OCI-LY1 (cell line): ENCODE measurements around the gene RAD51B.

Experiments
- H2AFZ ChIP-seq: fragments of 200-600 bp; sonication (generic), shearing (Covaris generic); 2 replicates; pipeline ENCODE4 v1.6.0; 2014; ENCODE audit warnings: antibody characterized with exemption, mild to moderate bottlenecking, low read length
- H3F3A ChIP-seq: fragments of 200-600 bp; sonication (generic), shearing (Covaris generic); 2 replicates; pipeline ENCODE4 v1.6.0; 2014; ENCODE audit warnings: mild to moderate bottlenecking, antibody characterized with exemption, low read length, moderate library complexity; ENCODE audit not compliant: insufficient read depth
- H3K27ac ChIP-seq: fragments of 200-600 bp; sonication (generic); 2 replicates; pipeline ENCODE4 v1.5.1; 2014; ENCODE audit warnings: low read length, mixed run types, mild to moderate bottlenecking, low read depth; ENCODE audit not compliant: poor library complexity, severe bottlenecking
- H3K27me3 ChIP-seq: fragments of 200-600 bp; sonication (generic); 2 replicates; pipeline ENCODE4 v1.6.0; 2014; ENCODE audit warnings: antibody characterized with exemption, mild to moderate bottlenecking, low read length, moderate library complexity; ENCODE audit not compliant: insufficient read depth
- H3K36me3 ChIP-seq: fragments of 200-600 bp; sonication (generic); 2 replicates; pipeline ENCODE4 v1.6.1; 2014; ENCODE audit warnings: mild to moderate bottlenecking, antibody characterized with exemption, low read length, moderate library complexity, mixed read lengths; ENCODE audit not compliant: insufficient read depth
- H3K4me1 ChIP-seq: fragments of 200-600 bp; sonication (generic); 2 replicates; pipeline ENCODE4 v1.5.1; 2014; ENCODE audit warnings: mild to moderate bottlenecking, low read length, moderate library complexity; ENCODE audit not compliant: insufficient read depth, severe bottlenecking
- H3K4me2 ChIP-seq: fragments of 200-600 bp; sonication (generic), shearing (Covaris generic); 2 replicates; pipeline ENCODE4 v1.6.1; 2014; ENCODE audit warnings: low read length
- H3K4me3 ChIP-seq: fragments of 200-600 bp; sonication (generic); 2 replicates; pipeline ENCODE4 v1.5.1; 2014; ENCODE audit warnings: low read length, low read depth, mild to moderate bottlenecking, mixed read lengths; ENCODE audit not compliant: poor library complexity, severe bottlenecking
- H3K79me2 ChIP-seq: fragments of 200-600 bp; shearing (Covaris generic); 2 replicates; pipeline ENCODE4 v1.6.1; 2016; ENCODE audit warnings: mixed run types, low read length, mixed read lengths; ENCODE audit not compliant: insufficient read depth
- H3K9ac ChIP-seq: fragments of 200-600 bp; sonication (generic), shearing (Covaris generic); 2 replicates; pipeline ENCODE4 v1.6.1; 2014; ENCODE audit warnings: mild to moderate bottlenecking, low read length, mixed read lengths
- H3K9me2 ChIP-seq: fragments of 200-600 bp; sonication (generic), shearing (Covaris generic); 2 replicates; pipeline ENCODE4 v1.6.1; 2014; ENCODE audit warnings: low read depth, mild to moderate bottlenecking, low read length, mixed read lengths
- H3K9me3 ChIP-seq: fragments of 200-600 bp; shearing (Covaris generic); 2 replicates; pipeline ENCODE4 v1.6.1; 2014; ENCODE audit warnings: low read length, mixed read lengths
- H4K20me1 ChIP-seq: fragments of 200-600 bp; sonication (generic), shearing (Covaris generic); 2 replicates; pipeline ENCODE4 v1.6.0; 2016; ENCODE audit warnings: mild to moderate bottlenecking, low read length; ENCODE audit not compliant: insufficient read depth
- CTCF ChIP-seq: fragments of 200-600 bp; sonication (generic), shearing (Covaris generic); IDR thresholded peaks from 2 replicates; pipeline ENCODE4 v1.5.1; 2017; ENCODE audit warnings: mild to moderate bottlenecking, antibody characterized with exemption, low read length, moderate library complexity, mixed read lengths
- EZH2 ChIP-seq: fragments of 200-600 bp; sonication (generic), shearing (Covaris generic); IDR thresholded peaks from 2 replicates; pipeline ENCODE4 v1.8.0; 2017; ENCODE audit warnings: borderline replicate concordance, mixed run types, mild to moderate bottlenecking, antibody characterized with exemption, low read length, moderate library complexity, mixed read lengths

The RAD51B gene

GRCh38 chr14:68718023-68718990 is 898.7 kb downstream of the RAD51B start:
- no peak overlapping the region for H3K4me2 ChIP-seq

GRCh38 chr14:68719634-68720384 is 900.2 kb downstream of the RAD51B start:
- Histone ChIP-seq H3K4me1 (no peaks in the 10 kb centered on the region), H3K27ac (no peak overlapping the region), H3K27me3 (0 out of 2 replicates have a peak, but pooled peaks cover 4% of the 10 kb centered on the region), H3K9me2 (no peaks in the 10 kb centered on the region), H3K9ac (no peak overlapping the region), H3K4me3 (no peak overlapping the region), H4K20me1 (no peaks in the 10 kb centered on the region), H3K4me2 (no peak overlapping the region), H2AFZ (no peak overlapping the region), H3F3A (no peaks in the 10 kb centered on the region), H3K9me3 (no peaks in the 10 kb centered on the region), H3K79me2 (no peaks in the 10 kb centered on the region), H3K36me3 (no peaks in the 10 kb centered on the region)
- TF ChIP-seq EZH2 = no peak

More at GRCh38 chr14:68718023-68718990, 898.7 kb downstream of the RAD51B start:
- no peak overlapping the region for H3K4me3 ChIP-seq
- H3K9ac ChIP-seq = no peak overlapping the region
- H3K79me2 ChIP-seq = no peaks in the 10 kb centered on the region
- H3F3A ChIP-seq = no peaks in the 10 kb centered on the region
- H3K9me3 ChIP-seq = no peaks in the 10 kb centered on the region
- H3K27me3 ChIP-seq = 0 out of 2 replicates have a peak, but pooled peaks cover 4% of the 10 kb centered on the region
- no peaks in the 10 kb centered on the region for H3K9me2 ChIP-seq
- H4K20me1 ChIP-seq = no peaks in the 10 kb centered on the region
- TF ChIP-seq CTCF = peak; percentile 54; the same call in 1 of the 2 replicates
- no peak for TF ChIP-seq EZH2
- H3K4me1 ChIP-seq = no peaks in the 10 kb centered on the region
- no peaks in the 10 kb centered on the region for H3K36me3 ChIP-seq
- H2AFZ ChIP-seq = no peak overlapping the region
- no peak overlapping the region for H3K27ac ChIP-seq

- H3K9me3 ChIP-seq = no peaks in the 10 kb centered on the region
- TF ChIP-seq EZH2 (no peak), CTCF (no peak)
- no peaks in the 10 kb centered on the region for H3K4me1 ChIP-seq
- H2AFZ ChIP-seq = no peak overlapping the region
- no peak overlapping the region for H3K9ac ChIP-seq
- H3F3A ChIP-seq = no peaks in the 10 kb centered on the region
- no peak overlapping the region for H3K27ac ChIP-seq
- H3K4me3 ChIP-seq = no peak overlapping the region
- H3K27me3 ChIP-seq = 0 out of 2 replicates have a peak, but pooled peaks cover 4% of the 10 kb centered on the region
- H3K36me3 ChIP-seq = no peaks in the 10 kb centered on the region
- no peaks in the 10 kb centered on the region for H4K20me1 ChIP-seq
- no peaks in the 10 kb centered on the region for H3K79me2 ChIP-seq
- H3K9me2 ChIP-seq = no peaks in the 10 kb centered on the region
- no peak overlapping the region for H3K4me2 ChIP-seq
These were observed 902.6 kb downstream of the RAD51B start for GRCh38 chr14:68722186-68722585.
